NCI-H2196 (cell line): ENCODE measurements around the gene TMEM163.
"Not testable (repeated sequence)": the region's sequence is repeated elsewhere in the genome, so short reads cannot be mapped to it uniquely, and the experiment has no call there.

ENCODE experiments used
- DNase-seq: peaks from one replicate; lab custom pipeline; 2025; ENCODE audit not compliant: unreplicated experiment; lab: John Stamatoyannopoulos, UW

Gene TMEM163

DNA sequence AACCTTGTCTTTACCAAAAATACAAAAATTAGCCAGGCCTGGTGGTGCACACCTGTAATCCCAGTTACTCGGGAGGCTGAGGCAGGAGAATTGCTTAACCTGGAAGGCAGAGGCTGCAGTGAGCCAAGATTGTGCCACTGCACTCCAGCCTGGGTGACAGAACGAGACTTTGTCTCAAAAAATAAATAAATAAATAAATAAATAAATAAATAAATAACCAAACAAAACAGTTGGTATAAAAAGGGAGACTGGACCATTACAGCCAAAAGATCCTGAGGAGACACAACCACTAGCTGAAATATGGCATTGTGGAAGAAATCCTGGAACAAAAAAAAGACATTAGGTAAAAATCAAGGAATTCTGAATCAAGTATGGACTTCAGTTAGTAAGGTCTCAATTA lies 4.9 kb upstream of the TMEM163 start:
- DNase-seq = not testable (repeated sequence)

GRCh38 chr2:134722728-134723127 lies 3.9 kb upstream of the TMEM163 start:
- no peak for DNase-seq

DNA sequence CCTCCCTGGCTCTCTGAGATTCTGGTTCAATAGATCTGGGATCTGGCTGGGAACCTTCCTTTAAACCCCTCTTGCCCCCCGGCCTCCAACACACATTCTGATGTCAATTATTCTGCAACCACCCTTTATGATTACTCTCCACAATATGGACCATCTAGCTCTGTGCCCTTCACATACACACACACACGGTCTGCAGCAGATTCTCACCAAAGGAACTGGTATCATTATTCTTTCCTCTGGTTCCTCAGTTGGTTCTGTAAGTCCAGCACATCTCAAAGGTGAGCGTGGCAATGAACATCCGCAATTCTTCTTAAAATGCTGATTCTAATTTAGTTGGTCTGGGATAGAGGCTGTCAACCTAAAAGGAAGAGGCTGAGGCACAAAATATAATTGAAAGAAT lies 2.8 kb upstream of the TMEM163 start:
- DNase-seq = no peak

DNA sequence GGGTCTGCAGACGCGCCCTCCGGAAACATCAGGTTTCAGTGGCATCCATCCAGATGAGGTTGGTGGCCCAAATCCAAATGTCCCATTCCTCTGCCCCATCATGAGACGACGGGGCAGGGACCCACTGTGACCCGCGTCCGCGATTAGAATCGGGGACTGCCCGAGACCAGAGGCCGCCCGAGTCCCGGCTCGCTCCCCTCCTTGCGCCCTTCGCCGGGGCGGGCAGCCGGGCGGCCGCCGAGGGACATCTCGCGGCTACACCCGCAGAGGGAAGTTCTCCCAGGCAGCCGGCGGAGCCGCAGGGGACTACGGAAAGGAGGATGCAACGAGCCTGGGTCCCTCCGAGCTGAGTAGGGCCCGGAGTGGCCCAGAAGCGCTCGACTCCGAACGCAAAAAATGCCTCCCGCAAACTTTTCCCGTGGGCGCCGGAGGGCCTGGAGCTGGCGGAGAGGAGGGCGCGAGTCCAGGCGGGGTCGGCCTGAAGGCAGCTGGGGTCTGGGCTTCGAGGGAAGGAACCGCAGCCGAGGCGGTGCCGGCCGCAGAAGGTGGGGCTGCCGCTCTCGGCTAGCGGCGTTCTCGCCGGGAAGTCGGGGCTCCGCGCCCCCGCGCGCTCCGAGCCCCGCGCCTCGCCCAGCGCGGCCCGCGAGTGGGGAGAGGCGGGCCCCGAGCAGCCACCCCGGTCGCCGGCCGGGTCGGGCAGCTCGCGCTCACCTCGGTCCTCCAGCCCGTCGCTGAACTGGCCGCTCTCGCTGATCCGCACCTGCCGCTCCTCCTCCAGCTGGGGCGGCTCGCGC lies 580 bp downstream of the TMEM163 start:
- no peak for DNase-seq

GRCh38 chr2:134717286-134718022 lies 1.3 kb downstream of the TMEM163 start:
- no peak for DNase-seq

GRCh38 chr2:134716721-134717243 lies 2.0 kb downstream of the TMEM163 start:
- DNase-seq = no peak

DNA sequence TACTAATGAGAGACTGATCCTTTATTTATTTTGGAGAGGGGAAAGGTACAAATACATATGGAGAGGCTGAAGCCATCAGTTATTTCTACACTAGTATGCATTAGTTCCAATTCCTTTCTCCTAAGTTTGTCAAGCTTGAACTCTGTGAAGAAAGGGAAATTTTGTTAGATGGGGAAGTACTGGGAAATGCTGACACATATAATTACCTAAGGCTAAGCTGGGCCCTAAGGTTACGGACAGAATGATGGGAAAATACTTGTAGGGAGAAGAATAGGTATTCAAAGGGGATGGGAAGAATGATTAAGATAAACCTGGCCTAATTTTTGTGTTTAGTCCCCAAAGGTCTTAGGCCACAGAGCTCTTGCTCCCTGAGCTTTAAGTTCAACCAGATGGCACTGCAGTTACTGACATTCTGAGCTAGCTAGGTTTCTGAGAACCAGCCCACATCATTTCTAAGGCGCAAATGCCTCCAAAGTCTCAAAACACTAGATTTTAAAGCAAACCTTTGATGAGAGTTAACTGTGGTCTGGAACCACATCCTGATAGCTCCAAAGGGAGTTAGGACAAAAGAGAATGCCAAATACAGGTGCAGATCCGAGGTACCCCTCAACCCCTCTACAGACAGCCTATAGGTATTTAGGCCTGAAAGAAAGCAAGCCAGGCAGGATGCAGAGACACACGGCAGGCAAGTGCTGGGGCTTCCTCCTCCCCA lies 2.7 kb downstream of the TMEM163 start:
- DNase-seq = no peak

DNA sequence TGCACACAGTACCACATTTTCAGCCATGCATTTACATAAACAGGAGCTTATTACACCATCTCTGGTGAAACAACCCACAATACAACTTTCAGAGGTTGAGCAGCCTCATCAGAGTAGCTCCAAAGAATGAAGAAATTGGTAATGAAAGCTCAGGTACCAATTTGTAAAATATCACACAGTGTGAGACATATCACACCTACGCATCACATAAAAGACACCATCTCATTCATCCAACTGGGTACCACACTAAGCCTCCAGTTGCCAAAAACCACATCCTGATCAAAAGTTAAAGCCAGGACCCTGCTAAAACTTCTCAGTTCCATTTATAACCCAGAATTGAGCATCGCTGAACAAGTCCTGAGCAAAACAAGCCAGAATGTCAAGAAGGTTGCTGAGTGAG lies 4.6 kb downstream of the TMEM163 start:
- DNase-seq = no peak

- DNase-seq = no peak
Observed at GRCh38 chr2:134713606-134714005, 5.2 kb downstream of the TMEM163 start.

- no peak for DNase-seq
Observed at GRCh38 chr2:134713176-134713575, 5.6 kb downstream of the TMEM163 start.

DNA sequence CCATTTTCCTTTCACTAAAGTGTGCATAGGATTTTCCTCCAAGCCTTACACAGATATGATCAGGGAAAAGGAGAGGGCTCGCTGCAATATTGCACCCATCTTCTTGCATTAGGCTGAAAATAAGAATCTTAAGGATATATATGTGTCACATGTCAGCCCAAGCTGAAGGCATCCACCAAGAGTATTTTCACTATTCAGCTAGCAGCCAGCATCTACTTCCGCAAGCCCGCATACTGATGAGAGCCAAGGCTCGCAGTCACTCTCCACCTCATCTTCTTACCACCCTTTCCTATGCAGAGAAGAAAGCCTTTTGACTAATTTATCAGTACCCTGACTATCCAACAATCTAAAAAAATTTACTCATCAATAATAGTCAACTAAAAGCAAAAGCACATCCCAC lies 6.1 kb downstream of the TMEM163 start:
- DNase-seq = no peak

DNA sequence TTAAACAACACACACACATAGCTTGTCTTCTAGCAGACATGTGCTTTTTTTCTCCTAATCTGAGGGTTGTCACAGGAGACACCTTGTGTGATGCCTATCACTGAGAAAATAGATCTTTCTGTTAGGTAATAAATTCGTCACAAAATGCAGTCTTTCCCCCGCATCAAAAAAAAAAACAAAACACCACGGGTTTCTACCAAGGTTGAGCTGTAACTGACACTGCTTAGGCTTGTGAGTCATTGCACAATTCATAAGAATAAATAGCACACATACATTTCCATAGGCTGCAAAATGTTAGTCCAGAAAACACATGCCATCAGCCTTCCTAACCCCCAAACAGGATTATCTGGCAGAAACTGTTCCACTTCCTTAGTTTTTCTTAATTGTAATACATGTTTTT lies 6.5 kb downstream of the TMEM163 start:
- no peak for DNase-seq

- no peak for DNase-seq
Observed at GRCh38 chr2:134711692-134712091, 7.1 kb downstream of the TMEM163 start.

DNA sequence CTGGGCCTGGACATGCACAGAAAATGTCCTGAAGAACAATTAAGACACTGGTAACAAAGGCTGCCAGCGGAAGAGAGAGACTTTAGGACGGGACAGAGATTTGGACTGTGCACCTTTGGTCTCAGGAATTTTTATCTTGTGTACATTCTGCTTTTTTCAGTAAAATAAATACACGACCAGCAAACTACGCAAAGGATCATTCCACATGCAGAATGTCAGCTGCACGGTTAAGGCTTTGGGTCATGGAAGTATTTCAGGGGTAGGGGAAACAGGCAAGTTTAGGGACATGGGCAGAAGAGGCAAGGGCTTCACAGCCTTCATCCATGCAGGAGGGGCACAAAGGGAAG lies 11.5 kb downstream of the TMEM163 start:
- DNase-seq = no peak

DNA sequence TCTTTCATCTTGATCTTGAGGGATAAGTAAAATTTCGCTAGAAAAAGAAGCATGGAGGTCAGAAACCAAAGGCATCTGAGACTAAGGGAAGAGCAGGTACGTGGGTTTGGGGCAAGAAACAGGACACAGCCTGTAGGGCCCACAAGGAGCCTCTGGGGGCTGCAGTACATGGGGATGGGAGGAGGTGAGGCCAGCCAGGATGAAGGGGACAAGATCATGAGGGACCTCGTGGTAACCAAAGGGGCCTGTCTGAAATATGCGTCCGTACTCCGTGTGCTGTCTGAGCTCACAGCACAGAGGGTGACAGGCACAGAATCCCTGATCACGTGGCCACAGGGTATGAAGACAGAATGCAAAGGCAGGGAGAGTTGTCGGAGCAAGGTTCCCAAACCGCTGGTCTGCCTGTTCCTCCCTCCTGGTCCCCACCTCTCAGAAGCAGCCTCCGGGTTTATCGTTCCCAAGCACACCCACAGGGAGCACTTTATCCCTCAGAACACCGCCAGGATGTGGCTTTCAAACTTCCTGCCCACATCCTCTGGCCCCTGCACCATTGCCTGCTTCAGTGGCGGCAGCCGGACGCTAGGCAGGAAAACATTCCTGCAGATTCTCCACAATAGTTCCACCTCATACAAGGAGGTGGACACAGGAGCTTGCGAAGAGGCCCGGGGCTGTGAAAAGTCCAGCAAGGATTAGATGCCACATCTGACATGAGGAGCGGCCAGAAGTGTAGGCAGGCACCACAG lies 12.0 kb downstream of the TMEM163 start:
- DNase-seq = no peak

DNA sequence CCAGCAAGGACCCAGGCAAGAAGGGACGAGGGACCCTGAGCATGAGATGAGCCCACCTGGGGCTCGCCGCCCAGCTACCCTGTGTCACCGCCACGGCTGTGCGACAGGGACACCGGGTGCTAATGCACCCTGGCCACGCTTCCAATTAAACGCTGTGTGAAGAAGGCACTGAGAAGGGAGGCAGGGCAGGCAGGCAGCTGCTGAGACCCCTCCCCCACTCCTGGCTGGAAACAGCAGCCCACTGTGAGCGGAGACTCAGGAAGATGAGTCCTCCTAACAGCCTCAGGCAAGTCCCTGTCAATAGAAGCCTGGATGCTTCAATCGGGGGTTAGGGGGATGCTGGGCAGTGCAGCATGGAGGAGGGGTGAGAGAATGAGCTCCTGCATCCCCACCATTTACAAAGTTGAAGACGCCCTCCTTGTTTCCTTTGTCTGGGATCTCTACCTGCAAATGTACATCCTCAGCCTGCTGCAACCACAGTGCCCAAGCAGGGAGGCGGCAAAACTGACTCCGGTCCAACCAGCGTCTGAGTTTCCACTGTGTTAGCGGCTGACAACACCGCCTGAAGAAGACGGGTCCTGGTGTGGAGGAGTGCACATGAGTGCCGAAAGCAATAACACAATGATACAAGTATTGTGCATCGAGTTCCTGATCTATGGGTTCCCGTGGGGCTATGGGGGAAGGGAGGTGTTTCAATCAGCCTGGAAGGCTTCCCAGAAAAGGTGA lies 12.8 kb downstream of the TMEM163 start:
- DNase-seq = no peak

- no peak for DNase-seq
Observed at GRCh38 chr2:134704173-134704572, 14.6 kb downstream of the TMEM163 start.

DNA sequence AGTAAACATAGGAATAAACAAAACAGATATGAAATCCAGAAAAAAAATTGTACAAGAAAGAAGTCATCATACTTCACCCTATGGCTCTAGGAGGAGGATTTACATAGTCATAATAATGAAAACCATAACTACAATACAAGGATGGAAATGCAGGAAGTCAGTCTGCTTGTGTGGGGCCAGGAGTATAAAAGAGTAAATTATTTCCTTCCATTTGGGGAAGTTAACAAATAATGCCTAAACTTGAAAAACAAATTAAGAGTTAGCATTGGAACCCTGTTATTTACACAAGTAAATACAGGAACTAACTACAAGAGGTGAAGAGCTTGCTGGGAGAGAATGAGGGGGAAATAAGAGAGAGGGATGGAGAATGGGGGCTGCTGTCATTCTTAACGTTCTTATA lies 15.4 kb downstream of the TMEM163 start:
- DNase-seq = no peak

DNA sequence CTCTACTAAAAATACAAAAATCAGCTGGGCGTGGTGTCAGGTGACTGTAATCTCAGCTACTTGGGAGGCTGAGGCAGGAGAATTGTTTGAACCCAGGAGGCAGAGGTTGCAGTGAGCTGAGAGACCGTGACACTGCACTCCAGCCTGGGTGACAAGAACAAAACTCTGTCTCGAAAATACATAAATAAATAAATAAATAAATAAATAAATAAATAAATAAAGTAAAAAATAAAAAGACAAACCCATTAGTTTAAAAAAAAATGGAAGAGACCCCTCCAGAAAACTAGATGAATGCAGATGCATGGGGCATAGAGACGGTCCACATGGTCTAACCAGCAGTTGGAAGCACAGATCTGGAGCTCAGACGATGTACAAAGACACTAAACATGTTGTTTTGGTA lies 18.1 kb downstream of the TMEM163 start:
- DNase-seq = no peak

- DNase-seq = no peak
Observed at GRCh38 chr2:134694411-134694810, 24.4 kb downstream of the TMEM163 start.
